NOMO-1 (cell line): ENCODE measurements around the gene CDH8.
"Not testable (repeated sequence)": the region's sequence is repeated elsewhere in the genome, so short reads cannot be mapped to it uniquely, and the experiment has no call there.

Experiments used
- DNase-seq, 2 experiments: peaks; one replicate each; lab custom pipeline; 2025; ENCODE audit not compliant: unreplicated experiment in 2 of 2; lab: John Stamatoyannopoulos, UW

The CDH8 gene

GRCh38 chr16:61872778-61873119, 163.5 kb downstream of the CDH8 start:
- DNase-seq = no peak

DNA sequence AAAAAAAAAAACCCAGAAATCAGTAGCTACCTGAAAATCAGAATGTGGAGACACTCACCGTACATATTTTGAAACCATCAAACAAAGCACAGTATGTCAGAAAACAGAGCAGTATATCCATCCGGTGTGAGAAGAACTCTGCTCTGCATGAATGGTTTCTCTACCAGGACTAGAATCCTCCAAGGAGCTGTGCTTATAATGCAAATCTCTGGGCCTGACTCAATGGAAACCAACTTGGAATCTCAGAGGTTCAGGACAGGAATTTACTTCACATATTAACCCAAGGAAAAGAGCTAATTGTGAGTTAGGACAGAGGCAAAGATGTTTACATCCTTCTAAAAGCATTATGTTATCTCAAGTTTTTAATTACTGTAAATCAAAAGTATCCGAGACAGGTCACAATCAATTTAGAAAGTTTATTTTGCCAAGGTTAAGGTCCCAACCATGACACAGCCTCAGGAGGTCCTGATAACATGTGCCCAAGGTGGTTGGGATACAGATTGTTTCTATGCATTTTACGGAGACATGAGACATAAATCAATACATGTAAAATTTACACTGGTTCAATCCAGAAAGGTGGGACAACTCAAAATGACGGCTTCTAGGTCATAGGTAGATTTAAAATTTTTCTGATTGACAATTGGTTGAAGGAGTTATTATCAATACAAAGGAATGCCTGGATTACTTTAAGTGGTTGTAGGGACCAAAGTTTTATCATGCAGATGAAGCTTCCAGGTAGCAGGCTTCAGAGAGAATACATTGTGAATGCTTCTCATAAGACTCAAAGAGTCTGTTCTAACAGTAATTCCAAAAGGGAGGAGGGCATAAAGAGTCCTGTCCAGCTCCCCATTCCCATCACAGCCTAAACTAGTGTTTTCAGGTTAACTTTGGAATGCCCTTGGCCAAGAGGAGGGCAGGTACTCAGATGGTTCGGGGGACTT, 164.1 kb downstream of the CDH8 start:
- DNase-seq = no peak

DNA sequence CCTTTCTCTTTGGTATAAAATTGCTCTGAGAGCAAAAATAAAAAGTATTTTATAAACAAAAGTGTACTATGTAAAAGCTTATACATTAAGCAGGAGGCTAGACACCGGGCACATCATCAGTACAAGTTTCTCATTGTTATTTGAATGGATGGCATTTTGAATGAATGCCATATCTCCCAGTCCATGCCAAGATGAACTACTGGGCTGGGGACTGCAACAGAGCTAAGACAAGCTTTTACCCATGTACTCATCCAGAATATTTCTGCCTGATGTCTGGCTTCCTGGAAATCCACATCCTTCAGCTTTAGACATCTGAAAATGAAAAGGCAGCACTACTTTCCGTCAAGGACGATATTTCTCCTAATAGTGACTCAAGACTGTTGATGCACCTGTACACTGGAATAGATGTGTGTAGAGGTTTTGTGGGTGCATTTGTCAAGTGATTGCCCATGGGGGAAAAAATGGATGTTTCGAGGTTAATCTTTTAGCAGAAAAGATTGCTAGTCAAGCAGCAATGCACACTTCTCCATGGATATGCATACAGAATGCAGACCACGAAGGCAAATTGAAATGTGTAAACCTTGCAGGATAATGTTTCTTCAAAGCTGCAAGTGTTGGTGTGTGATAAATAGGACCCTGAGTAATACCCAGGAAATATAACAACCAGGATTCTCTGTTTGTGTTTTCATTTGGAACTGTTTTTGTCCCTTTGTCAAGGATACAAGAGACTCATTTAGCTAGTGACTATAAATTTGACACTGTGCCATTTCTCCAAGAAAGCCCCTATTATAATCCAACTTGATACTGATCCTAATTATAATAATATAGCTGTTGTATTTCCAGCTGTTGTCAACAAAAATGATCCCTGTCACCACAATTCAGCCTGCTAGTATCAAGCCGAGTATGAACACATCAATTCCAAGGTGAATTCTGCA, 173.8 kb downstream of the CDH8 start:
- DNase-seq = no peak

- DNase-seq = peak in 1 of 2 experiments; percentile 6
These were observed 177.2 kb downstream of the CDH8 start for GRCh38 chr16:61858988-61859387.

GRCh38 chr16:61842666-61843065, 193.6 kb downstream of the CDH8 start:
- no peak for DNase-seq

- DNase-seq = no peak
These were observed 199.3 kb downstream of the CDH8 start for GRCh38 chr16:61836804-61837393.

DNA sequence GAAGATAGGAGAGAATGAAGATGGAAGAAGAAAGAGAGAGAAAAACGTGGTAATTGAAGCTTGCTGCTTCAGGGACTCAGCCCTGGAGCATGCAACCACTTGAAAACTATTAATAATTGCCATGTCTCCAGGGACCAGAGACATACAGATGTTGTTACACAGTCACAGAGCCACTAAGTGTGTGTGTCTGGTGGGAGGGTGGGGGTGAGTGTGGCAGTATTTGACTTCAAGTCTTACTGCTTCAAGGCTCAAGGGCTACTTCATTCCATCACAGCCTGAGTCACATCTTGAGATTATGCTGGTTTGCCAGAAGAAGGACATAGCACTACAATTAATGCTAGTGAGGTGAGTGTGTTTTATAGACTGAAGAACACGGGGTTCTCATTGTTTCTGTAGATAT, 202.2 kb downstream of the CDH8 start:
- DNase-seq = no peak

- no peak for DNase-seq
These were observed 204.8 kb downstream of the CDH8 start for GRCh38 chr16:61831351-61831917.

DNA sequence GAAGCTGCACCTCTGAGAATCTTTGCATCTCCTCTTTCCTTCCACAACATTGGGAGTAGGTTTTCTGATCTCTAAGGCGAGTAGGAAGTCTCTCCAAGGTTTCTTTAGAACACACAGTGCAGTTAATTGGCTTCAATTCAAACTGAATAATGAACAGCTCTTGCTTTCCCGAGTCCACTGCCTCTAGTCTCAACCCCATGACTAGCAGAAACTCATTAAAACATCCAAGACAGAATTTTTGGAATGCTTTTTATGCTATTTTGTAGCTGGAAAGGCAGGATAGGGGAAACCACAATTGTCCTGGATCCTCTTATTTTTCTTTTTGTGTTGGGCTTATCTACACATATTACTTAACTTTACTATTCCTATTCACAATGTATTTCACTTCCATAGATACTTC, 206.6 kb downstream of the CDH8 start:
- no peak for DNase-seq

DNA sequence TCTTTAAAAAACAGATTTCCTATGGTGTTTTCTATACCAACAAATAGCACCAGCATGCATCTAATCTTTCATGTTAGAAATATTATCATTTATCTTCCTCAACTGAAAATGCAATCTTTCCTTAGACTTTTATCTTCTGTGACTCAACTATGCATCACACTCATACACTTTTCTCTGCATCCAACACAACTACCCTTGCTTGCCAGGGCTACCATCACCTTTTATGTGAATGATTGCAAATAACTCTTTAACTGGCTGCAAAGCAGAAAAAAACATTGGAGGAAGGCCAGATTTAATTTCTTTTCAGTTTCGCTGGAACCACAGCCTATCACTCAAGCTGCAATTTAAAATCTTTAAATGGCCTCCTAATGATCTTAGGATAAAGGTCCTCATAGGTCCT, 212.9 kb downstream of the CDH8 start:
- no peak for DNase-seq

DNA sequence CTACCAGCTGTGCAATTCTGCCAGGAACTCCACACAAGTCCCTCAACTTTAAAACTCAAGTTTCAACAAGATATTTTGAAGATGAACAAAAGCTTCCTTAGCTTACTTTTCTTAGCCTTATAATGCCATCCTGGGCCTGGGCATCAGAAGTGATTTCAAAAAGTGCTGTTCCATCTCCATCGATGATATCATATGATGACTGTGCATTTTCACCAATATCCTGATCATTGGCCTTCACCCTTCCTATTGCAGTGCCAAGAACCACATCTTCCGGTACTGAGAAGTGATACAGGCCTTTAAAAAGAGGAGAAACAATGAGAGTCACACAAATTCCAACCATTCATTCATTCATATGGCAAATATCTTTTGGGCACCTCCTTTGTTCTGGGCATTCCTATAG, 215.4 kb downstream of the CDH8 start:
- no peak for DNase-seq

- no peak for DNase-seq
These were observed 215.8 kb downstream of the CDH8 start for GRCh38 chr16:61820398-61820797.

- no peak for DNase-seq
These were observed 217.4 kb downstream of the CDH8 start for GRCh38 chr16:61818850-61819249.

- no peak for DNase-seq
These were observed 218.5 kb downstream of the CDH8 start for GRCh38 chr16:61817583-61818278.

GRCh38 chr16:61814726-61815347, 221.4 kb downstream of the CDH8 start:
- DNase-seq = no peak

DNA sequence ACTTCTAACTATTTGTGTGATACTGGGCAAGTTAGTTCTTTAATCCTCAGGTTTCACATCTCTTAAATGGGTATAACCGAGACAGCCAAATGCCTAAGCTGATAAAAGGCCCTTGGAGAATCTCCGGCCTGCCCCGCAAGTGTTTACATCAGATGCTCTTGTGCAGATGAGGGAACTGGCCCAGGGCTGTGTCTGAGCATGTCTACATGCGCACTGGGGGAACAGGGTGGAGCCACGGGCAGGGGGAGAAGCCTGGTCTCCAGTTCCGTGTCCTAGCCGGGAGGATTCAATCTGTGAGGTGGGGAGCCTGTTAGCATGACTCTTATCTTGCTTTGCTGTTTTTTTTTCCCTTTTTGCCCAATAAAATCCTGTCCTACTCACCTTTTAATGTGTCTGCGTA, 222.9 kb downstream of the CDH8 start:
- DNase-seq = no peak

DNA sequence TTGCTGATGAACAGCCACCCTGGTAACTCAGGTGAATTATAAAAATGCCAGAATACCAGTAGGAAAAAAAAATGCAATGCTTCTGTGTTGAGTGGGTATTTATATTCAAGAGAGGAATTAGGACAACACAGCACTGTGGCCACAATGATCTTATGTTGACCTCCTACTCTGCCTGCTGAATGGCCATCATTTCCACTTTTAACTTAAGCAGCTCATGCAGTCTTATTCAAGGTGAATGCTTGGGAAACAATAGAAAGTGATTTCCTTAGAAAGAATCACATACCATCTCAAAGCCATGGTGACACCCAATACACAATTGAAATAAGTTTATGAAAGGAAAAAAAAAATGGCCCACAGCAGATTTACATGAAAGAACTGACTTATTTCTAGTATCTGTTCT, 224.0 kb downstream of the CDH8 start:
- DNase-seq = no peak

DNA sequence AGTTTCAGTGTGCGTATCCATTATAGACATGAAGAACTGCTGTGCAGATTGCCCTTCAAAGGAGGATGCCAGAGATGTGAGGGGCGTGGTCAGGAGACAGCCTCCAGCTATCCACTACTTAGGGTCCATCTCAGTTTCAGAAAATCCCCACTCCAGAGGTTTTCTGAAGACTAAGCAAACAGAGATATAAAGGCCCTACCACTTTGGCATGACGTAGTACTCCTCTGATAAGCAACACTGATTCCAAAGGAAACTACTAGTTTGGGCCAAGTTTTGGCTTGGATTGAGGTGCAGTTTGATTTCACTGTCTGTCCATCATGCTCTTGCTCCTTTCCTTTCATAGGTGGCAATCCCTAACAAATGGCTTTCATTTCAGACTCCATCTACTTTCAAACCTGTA, 228.7 kb downstream of the CDH8 start:
- no peak for DNase-seq

GRCh38 chr16:61801217-61801616, 235.0 kb downstream of the CDH8 start:
- not testable (repeated sequence) for DNase-seq

- no peak for DNase-seq
These were observed 237.5 kb downstream of the CDH8 start for GRCh38 chr16:61798741-61799140.
